ENCODE results near the gene HLCS. TPM values are rescaled to one million over a fixed set of nuclear protein-coding genes. Genes with fewer than 3 reads are reported as not detected.
A peak's percentile ranks its signal among the peaks of the same experiment; 100 is the strongest.

HLCS gene
- total RNA-seq, 1 donor, result 59.7 TPM

DNA sequence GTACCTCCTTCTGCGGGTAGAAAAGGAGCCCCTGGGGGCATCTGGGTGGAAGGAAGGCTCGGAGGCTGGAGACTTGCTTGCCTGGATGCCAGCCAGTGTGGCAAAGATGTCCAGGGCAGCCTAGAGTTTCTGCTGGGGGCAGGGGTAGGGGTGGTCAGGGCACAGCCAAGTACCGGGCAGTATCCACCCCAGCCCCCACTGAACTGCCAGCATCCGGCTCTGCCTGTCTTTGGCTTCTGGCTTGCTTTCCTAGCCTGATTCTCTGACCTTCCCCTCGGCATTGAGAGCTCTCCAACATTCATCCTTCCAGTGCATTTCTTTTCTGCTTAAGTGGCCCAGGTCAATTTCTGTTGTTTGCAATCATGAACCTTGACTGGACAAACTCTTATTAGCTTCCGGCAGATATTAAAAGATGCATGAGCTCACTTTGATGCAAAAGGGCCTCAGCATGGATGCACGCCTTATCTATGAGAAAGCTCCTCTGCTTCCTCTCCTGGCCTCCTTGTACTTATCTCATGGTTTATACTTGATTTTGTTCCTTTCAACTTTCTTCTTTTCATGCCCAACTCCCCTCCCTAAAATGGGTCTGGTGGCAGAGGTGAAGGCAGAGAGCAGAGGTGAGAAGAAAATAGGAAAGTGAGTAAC is 116.9 kb downstream of the HLCS start:
- H3K27ac ChIP-seq (ENCODE audit: low read depth, low read length), result no peak overlapping the region
- TF ChIP-seq, protein P1, sequence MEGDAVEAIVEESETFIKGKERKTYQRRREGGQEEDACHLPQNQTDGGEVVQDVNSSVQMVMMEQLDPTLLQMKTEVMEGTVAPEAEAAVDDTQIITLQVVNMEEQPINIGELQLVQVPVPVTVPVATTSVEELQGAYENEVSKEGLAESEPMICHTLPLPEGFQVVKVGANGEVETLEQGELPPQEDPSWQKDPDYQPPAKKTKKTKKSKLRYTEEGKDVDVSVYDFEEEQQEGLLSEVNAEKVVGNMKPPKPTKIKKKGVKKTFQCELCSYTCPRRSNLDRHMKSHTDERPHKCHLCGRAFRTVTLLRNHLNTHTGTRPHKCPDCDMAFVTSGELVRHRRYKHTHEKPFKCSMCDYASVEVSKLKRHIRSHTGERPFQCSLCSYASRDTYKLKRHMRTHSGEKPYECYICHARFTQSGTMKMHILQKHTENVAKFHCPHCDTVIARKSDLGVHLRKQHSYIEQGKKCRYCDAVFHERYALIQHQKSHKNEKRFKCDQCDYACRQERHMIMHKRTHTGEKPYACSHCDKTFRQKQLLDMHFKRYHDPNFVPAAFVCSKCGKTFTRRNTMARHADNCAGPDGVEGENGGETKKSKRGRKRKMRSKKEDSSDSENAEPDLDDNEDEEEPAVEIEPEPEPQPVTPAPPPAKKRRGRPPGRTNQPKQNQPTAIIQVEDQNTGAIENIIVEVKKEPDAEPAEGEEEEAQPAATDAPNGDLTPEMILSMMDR (IDR thresholded peaks at IDR 0.05; ENCODE audit: extremely low read depth, low read depth, low read length), result no peak
- no peaks in the 10 kb centered on the region for H3K9me3 ChIP-seq (ENCODE audit: low read depth, low read length)
- H2AFZ ChIP-seq (ENCODE audit: low read length), result no peak overlapping the region
- H3K79me2 ChIP-seq (ENCODE audit: insufficient read depth, low read length), result peaks cover 2% of the 10 kb centered on the region
- no peak for DNase-seq (ENCODE audit: insufficient read length, low spot score, missing footprints)
- H3K36me3 ChIP-seq (ENCODE audit: insufficient read depth, low read length), result no peaks in the 10 kb centered on the region
- H3K4me1 ChIP-seq (ENCODE audit: insufficient read depth, low read length), result peaks cover 18% of the 10 kb centered on the region
- no peaks in the 10 kb centered on the region for H3K27me3 ChIP-seq (ENCODE audit: insufficient read depth, low read length)
- no peak overlapping the region for H3K4me2 ChIP-seq (ENCODE audit: insufficient read depth, low read length)
- no peak overlapping the region for H3K4me3 ChIP-seq (ENCODE audit: insufficient read depth, low read length)
- H4K20me1 ChIP-seq (ENCODE audit: insufficient read depth, low read length), result no peaks in the 10 kb centered on the region

GRCh38 chr21:36848730-36849274 is 117.7 kb downstream of the HLCS start:
- H3K27me3 ChIP-seq (ENCODE audit: insufficient read depth, low read length), result no peaks in the 10 kb centered on the region
- no peaks in the 10 kb centered on the region for H3K9me3 ChIP-seq (ENCODE audit: low read depth, low read length)
- H3K4me3 ChIP-seq (ENCODE audit: insufficient read depth, low read length), result no peak overlapping the region
- H2AFZ ChIP-seq (ENCODE audit: low read length), result no peak overlapping the region
- no peaks in the 10 kb centered on the region for H4K20me1 ChIP-seq (ENCODE audit: insufficient read depth, low read length)
- TF ChIP-seq, protein P1 (IDR thresholded peaks at IDR 0.05; ENCODE audit: extremely low read depth, low read depth, low read length), result no peak
- H3K79me2 ChIP-seq (ENCODE audit: insufficient read depth, low read length), result peaks cover 2% of the 10 kb centered on the region
- no peak for DNase-seq (ENCODE audit: insufficient read length, low spot score, missing footprints)
- peaks cover 18% of the 10 kb centered on the region for H3K4me1 ChIP-seq (ENCODE audit: insufficient read depth, low read length)
- H3K27ac ChIP-seq (ENCODE audit: low read depth, low read length), result no peak overlapping the region
- H3K36me3 ChIP-seq (ENCODE audit: insufficient read depth, low read length), result no peaks in the 10 kb centered on the region
- no peak overlapping the region for H3K4me2 ChIP-seq (ENCODE audit: insufficient read depth, low read length)

- H3K36me3 ChIP-seq (ENCODE audit: insufficient read depth, low read length), result no peaks in the 10 kb centered on the region
- H3K27ac ChIP-seq (ENCODE audit: low read depth, low read length), result peak overlapping the region; percentile 79
- no peak overlapping the region for H3K4me3 ChIP-seq (ENCODE audit: insufficient read depth, low read length)
- H3K4me1 ChIP-seq (ENCODE audit: insufficient read depth, low read length), result peaks cover 18% of the 10 kb centered on the region
- no peaks in the 10 kb centered on the region for H3K9me3 ChIP-seq (ENCODE audit: low read depth, low read length)
- peaks cover 2% of the 10 kb centered on the region for H3K79me2 ChIP-seq (ENCODE audit: insufficient read depth, low read length)
- peak; percentile 94 for DNase-seq (ENCODE audit: insufficient read length, low spot score, missing footprints)
- H3K27me3 ChIP-seq (ENCODE audit: insufficient read depth, low read length), result no peaks in the 10 kb centered on the region
- no peak overlapping the region for H2AFZ ChIP-seq (ENCODE audit: low read length)
- no peaks in the 10 kb centered on the region for H4K20me1 ChIP-seq (ENCODE audit: insufficient read depth, low read length)
- peak overlapping the region; percentile 51 for H3K4me2 ChIP-seq (ENCODE audit: insufficient read depth, low read length)
- TF ChIP-seq, protein P1 (IDR thresholded peaks at IDR 0.05; ENCODE audit: extremely low read depth, low read depth, low read length), result no peak
Observed at GRCh38 chr21:36847189-36847588, 119.3 kb downstream of the HLCS start.

DNA sequence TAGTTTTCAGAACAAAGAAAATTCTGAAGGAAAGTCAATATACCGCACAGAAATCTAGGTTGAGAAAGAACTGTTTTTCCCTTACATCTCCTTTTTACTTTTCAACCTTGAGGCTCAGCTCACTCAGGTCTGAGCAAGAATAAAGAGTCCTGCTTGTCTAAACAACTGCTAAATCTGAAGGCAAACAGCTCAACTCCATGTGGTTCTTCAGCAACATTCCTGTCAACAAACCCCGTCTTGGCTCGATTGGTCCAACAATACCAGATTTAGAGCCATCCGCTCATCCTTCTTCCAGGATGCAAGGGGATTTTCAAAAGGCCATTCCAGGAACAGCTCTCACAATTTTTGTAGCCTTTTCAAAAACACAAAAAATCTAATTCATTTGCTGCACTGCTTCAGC is 119.8 kb downstream of the HLCS start:
- H3K36me3 ChIP-seq (ENCODE audit: insufficient read depth, low read length), result no peaks in the 10 kb centered on the region

More for the DNA sequence above, 119.8 kb downstream of the HLCS start:
- TF ChIP-seq, protein P1 (IDR thresholded peaks at IDR 0.05; ENCODE audit: extremely low read depth, low read depth, low read length), result no peak
- no peaks in the 10 kb centered on the region for H3K27me3 ChIP-seq (ENCODE audit: insufficient read depth, low read length)
- H3K9me3 ChIP-seq (ENCODE audit: low read depth, low read length), result no peaks in the 10 kb centered on the region
- peaks cover 2% of the 10 kb centered on the region for H3K79me2 ChIP-seq (ENCODE audit: insufficient read depth, low read length)
- no peak overlapping the region for H3K4me3 ChIP-seq (ENCODE audit: insufficient read depth, low read length)
- H3K4me1 ChIP-seq (ENCODE audit: insufficient read depth, low read length), result peaks cover 18% of the 10 kb centered on the region
- H3K27ac ChIP-seq (ENCODE audit: low read depth, low read length), result peak overlapping the region; percentile 79
- peak overlapping the region; percentile 51 for H3K4me2 ChIP-seq (ENCODE audit: insufficient read depth, low read length)
- no peaks in the 10 kb centered on the region for H4K20me1 ChIP-seq (ENCODE audit: insufficient read depth, low read length)
- H2AFZ ChIP-seq (ENCODE audit: low read length), result peak overlapping the region; percentile 10
- no peak for DNase-seq (ENCODE audit: insufficient read length, low spot score, missing footprints)

Data from osteoblast (primary cell).